Adrenal gland (tissue), 5 donors: ENCODE results near the gene ZNF581.

Experiments used
- CTCF ChIP-seq, 6 experiments: fragments of 450-650 bp in 4 of 6; fragments of 200-600 bp in 2 of 6; sonication (generic) in 1 of 6; IDR thresholded peaks; 1 replicate in 5 of 6; 2 replicates in 1 of 6; pipeline versions ENCODE4 v1.5.1 to v1.8.0; 2016 to 2021; ENCODE audit warnings: antibody characterized with exemption in 6 of 6, mild to moderate bottlenecking in 2 of 6, moderate library complexity in 1 of 6
- POLR2A ChIP-seq, 2 donors: fragments of 450-650 bp; IDR thresholded peaks; one replicate each; pipeline ENCODE4 v1.6.1; 2017; ENCODE audit warnings: antibody characterized with exemption in 2 of 2, mild to moderate bottlenecking in 2 of 2, moderate library complexity in 1 of 2
- donor health status: DM: no; HTN: no; CAD: no.

- TF ChIP-seq CTCF (IDR thresholded peaks at IDR 0.05), result no peak
- TF ChIP-seq POLR2A (IDR thresholded peaks at IDR 0.05), result no peak
These were observed 1.9 kb upstream of the ZNF581 start for GRCh38 chr19:55641426-55642152.
